ENCODE results near the gene PLD3.

DNA sequence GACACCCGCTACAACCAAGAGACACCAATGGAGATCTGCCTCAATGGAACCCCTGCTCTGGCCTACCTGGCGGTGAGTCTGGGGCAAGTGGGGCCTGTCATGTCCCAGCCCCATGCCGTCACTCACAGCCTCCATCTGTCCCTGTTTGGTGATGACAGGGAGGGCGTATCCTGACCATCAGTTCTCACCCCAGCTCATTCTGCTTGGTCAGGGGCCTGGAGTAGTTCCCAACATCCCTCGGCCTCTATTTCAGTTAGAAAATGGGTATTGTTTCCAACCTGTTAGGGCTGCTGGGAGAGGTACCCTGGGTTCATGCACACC, 23.3 kb downstream of the PLD3 start:
- TF ChIP-seq, protein P1, sequence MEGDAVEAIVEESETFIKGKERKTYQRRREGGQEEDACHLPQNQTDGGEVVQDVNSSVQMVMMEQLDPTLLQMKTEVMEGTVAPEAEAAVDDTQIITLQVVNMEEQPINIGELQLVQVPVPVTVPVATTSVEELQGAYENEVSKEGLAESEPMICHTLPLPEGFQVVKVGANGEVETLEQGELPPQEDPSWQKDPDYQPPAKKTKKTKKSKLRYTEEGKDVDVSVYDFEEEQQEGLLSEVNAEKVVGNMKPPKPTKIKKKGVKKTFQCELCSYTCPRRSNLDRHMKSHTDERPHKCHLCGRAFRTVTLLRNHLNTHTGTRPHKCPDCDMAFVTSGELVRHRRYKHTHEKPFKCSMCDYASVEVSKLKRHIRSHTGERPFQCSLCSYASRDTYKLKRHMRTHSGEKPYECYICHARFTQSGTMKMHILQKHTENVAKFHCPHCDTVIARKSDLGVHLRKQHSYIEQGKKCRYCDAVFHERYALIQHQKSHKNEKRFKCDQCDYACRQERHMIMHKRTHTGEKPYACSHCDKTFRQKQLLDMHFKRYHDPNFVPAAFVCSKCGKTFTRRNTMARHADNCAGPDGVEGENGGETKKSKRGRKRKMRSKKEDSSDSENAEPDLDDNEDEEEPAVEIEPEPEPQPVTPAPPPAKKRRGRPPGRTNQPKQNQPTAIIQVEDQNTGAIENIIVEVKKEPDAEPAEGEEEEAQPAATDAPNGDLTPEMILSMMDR (conservative IDR thresholded peaks at IDR 0.05; ENCODE audit: low read length), result no peak
- TF ChIP-seq EZH2phosphoT487 (IDR thresholded peaks at IDR 0.05; ENCODE audit: borderline replicate concordance), result no peak

Data from Loucy (cell line).